Measurements from ENCODE around the gene EMC1.
"Not testable (repeated sequence)": the region's sequence is repeated elsewhere in the genome, so short reads cannot be mapped to it uniquely, and the experiment has no call there.

EMC1 gene

GRCh38 chr1:19284881-19285280 is 33.6 kb upstream of the EMC1 start:
- CTCF ChIA-PET, result no interaction called here
- TF ChIP-seq CTCF (IDR thresholded peaks at IDR 0.05; ENCODE audit: control extremely low read depth, extremely low read depth, low read depth, missing control alignments), result no peak
- POLR2A ChIA-PET, result no interaction called here
- DNase-seq (ENCODE audit: extremely low spot score), result no peak

DNA sequence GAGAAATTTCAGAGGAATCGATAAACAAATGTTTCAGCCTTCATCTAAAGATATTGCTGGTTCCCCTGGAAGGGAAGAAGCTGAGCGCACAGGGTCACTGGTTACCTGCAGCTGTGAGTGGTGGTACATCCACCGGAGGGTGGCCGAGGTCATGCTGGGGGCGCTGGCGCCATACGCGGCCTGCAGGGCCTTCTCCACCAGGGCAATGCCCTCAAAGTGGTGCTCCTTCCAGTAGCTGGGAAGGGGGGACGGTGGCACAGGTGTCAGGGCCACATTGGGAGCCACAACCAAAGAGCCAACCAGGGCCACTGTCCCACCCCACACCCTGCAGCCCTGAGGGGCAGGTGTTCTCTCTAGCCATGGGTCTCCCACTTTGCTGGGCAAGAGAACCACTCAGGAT is 32.6 kb upstream of the EMC1 start:
- ChIA-PET CTCF (no interaction called here), POLR2A (no interaction called here)
- DNase-seq (ENCODE audit: extremely low spot score), result no peak
- TF ChIP-seq CTCF (IDR thresholded peaks at IDR 0.05; ENCODE audit: control extremely low read depth, extremely low read depth, low read depth, missing control alignments), result no peak

DNA sequence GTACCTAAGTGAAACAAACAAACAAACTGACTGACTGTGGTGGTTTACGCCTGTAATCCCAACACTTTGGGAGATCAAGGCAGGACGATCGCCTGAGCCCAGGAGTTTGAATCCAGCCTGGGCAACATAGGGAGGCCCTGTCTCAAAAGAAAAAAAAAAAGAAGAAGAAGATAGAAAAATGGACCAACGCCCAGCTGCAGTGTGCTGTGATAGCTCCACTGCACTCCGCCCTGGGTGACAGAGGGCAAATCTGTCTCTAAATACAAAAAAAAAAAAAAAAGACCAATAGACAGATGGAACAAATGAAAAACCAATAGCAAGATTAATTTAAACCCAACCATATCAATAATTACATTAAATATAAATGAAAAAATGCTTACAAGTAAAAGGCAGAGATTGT is 23.3 kb upstream of the EMC1 start:
- DNase-seq (ENCODE audit: extremely low spot score), result no peak
- ChIA-PET POLR2A (no interaction called here), CTCF (no interaction called here)
- no peak for TF ChIP-seq CTCF (IDR thresholded peaks at IDR 0.05; ENCODE audit: control extremely low read depth, extremely low read depth, low read depth, missing control alignments)

DNA sequence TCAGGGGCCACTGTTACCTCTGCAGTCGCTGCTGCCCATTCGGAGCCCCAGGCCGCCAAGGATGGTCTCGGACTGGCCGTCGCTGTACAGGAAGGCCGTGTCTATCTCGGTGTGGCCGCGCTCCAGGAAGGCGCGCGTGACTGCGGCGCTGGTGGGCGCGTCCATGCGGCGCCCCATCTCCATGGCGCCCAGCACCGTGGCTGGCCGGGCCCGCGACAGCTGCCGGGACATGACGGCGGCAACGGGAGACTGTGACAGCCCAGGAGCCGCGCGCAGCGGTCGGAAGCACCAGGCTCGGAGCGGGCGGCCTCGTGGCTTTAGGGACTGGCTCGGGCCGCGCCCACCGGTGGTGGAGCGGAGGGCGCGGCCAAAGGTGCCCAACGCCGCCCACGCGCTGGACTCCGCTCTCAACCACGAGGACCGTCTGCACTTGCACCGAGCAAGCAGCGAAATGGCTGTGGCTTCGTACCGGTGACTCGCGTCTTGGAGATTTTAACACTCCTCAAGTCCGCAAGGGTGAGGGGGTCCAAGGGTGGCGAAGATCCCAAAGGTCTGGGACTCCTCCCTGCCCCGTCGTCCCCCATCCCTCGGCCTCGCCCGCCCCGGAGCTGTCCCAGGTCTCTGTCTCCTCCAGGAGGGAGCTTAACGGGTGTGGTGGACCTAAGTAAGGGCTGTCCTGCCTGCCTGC is 22.7 kb upstream of the EMC1 start:
- DNase-seq (ENCODE audit: extremely low spot score); POLR2A ChIA-PET; CTCF ChIA-PET: not testable (repeated sequence)

DNA sequence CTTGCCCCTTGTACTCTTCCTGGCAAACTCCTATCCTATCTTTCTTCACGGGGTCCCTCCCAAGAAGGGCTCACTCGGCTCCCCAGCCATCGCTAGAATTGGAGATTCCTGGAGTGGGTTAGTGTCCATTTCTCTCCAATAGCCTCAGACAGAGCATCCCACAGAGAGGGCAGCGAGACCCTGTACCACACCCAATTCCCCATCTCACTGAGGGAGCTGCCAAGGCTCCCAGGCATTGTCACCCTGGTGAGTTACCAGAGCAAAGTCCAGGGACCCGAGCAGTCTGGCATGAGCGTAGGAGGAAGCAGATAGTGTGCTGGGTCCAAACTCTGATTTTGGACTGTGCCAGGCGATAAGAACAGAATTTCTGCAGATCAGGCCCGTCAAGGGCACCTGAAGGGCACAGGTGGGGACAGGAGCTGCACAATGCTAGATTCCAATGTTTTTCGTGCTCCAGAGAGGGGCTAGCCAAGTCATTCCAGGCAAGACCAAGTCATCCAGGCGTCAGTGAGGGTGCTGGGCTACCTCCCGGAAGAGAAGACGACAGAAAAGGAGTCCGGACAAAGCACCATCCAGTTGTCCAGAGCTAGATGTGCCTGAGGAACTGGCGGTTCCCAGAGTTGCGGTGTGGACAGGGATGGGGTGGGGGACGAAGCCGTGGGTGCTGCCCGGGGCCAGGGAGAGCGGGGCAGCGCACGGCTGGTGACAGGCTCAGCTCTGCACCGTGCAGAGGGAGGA is 22.0 kb upstream of the EMC1 start:
- DNase-seq (ENCODE audit: extremely low spot score), result no peak
- ChIA-PET POLR2A (no interaction called here), CTCF (no interaction called here)
- no peak for TF ChIP-seq CTCF (IDR thresholded peaks at IDR 0.05; ENCODE audit: control extremely low read depth, extremely low read depth, low read depth, missing control alignments)

- CTCF ChIA-PET, result no interaction called here
- DNase-seq (ENCODE audit: extremely low spot score), result no peak
- no peak for TF ChIP-seq CTCF (IDR thresholded peaks at IDR 0.05; ENCODE audit: control extremely low read depth, extremely low read depth, low read depth, missing control alignments)
- POLR2A ChIA-PET, result no interaction called here
Measured at GRCh38 chr1:19272064-19272463, 20.7 kb upstream of the EMC1 start.

DNA sequence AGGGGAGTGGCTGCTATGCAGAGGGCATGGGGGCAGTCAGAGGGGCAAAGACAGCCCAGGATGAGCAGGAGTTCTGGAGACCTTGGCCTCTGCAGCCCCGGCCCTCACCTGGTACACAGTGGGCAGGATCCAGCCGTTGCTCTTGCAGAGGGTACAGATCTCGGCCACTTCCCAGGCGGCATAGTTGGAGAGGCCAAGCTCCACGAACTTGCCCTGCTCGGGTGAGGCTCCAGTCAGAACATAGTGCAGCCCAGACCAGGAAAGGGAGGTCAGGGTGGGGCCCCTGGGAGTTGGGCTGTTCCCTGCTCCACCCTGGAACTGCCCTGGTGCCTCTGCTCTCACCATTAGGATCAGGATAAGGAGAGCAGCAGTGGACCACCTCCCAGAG is 19.0 kb upstream of the EMC1 start:
- CTCF ChIA-PET; DNase-seq (ENCODE audit: extremely low spot score); POLR2A ChIA-PET: not testable (repeated sequence)

GRCh38 chr1:19269427-19270342 is 18.4 kb upstream of the EMC1 start:
- CTCF ChIA-PET, result interaction anchor here (0.8 to 0.9 kb wide), 2 partner anchors 12 to 382 kb away, joined by 3 read pairs; no protein-coding TSS in a partner anchor
- POLR2A ChIA-PET; DNase-seq (ENCODE audit: extremely low spot score): not testable (repeated sequence)

All from GM10248 (cell line).